ENCODE data around the gene EPHB3.
"Not testable (repeated sequence)": the region's sequence is repeated elsewhere in the genome, so short reads cannot be mapped to it uniquely, and the experiment has no call there.

The EPHB3 gene

DNA sequence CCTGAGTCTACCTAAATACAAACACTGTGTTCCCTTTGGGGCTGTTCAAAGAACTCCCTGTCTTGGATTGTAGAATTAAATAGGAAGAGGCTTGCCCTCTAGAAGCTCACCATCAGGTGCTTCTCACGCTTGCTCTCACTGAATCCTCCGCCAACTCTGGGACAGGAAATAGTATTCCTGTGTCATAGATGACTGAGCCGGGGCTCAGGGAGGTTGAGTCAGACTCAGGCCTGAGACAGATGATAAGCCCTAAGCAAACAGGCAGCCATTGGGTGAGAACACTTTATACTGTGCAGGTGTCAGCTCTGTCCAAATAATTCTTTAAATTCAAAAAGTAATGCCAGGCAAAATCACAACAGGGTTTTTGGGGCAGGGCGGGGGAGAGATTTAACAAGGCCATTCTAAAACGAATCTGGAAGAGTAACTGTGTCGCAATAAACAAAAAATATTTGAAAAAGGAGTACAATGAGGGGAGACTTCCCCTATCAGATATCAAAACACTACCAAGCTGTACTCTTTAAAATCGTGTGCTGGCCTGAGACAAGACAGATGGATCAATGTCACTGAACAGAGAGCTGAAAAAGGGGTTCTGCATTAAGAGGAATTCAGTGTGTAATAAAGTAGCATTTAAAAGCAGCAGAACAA lies 59.0 kb downstream of the EPHB3 start:
- DNase-seq (ENCODE audit: low read depth in 4 of 4, low spot score in 1 of 4) = no peak

DNA sequence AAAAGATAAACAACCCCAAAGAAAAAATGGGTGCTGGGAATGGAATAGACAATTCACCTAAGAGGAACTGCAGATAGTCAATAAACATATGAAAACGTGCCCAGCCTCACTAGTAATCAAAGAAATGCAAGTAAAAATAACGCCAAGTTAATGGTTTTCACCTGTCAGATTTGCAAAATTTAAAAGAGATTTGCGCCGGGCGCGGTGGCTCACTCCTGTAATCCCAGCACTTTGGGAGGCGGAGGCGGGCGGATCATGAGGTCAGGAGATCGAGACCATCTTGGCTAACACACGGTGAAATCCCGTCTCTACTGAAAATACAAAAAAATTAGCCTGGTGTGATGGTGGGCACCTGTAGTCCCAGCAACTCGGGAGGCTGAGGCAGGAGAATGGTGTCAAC lies 60.6 kb downstream of the EPHB3 start:
- not testable (repeated sequence) for DNase-seq (ENCODE audit: low read depth in 4 of 4, low spot score in 1 of 4)

DNA sequence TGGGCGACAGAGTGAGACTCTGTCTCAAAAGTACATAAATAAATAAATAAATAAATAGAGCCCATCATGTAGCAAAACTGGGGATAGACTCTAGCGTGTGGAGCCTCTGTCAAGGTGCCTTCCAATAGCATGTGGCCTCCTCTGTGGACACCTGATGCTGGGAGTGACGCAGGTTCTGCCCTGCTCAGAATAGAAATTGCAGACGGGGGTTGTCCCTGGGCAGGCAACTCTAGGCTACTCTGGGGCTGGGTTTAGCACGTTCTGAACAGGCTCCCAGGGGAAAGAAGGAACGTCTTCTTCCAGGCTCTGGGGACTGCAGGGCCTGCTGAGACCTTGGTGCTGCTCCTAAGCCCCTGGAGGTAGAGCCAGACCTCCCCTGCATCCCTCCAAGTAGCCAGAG lies 65.3 kb downstream of the EPHB3 start:
- no peak for DNase-seq (ENCODE audit: low read depth in 4 of 4, low spot score in 1 of 4)

DNA sequence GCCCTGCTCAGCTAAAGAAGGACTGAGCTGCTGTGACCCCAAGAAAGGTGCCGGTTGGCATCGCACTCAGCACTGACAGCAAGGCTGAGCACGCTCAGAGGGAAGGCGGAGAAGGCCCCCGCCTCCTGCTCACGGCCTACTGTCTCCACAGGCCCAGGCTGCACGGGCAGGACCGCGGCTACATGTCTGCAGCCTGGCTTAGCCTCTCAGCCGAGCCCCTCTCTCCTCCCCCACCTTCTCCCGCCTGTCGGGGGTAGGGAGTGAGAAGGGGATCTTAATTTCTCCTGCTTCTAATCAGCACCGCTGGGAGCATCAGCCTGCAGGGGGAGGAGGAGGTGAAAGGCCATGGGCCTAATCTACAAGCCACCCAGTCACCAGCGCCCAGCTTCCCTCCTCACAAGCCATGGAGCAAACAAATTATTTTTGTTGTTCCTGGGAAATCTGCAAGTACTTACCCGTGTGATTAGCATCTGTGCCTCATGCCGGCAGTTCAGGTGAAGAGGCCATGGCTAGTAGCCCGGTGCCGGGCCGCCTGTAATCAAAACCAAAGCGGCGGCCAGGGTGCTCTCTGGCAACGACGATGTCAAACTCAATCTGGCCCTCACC lies 68.1 kb downstream of the EPHB3 start:
- no peak for DNase-seq (ENCODE audit: low read depth in 4 of 4, low spot score in 1 of 4)

DNA sequence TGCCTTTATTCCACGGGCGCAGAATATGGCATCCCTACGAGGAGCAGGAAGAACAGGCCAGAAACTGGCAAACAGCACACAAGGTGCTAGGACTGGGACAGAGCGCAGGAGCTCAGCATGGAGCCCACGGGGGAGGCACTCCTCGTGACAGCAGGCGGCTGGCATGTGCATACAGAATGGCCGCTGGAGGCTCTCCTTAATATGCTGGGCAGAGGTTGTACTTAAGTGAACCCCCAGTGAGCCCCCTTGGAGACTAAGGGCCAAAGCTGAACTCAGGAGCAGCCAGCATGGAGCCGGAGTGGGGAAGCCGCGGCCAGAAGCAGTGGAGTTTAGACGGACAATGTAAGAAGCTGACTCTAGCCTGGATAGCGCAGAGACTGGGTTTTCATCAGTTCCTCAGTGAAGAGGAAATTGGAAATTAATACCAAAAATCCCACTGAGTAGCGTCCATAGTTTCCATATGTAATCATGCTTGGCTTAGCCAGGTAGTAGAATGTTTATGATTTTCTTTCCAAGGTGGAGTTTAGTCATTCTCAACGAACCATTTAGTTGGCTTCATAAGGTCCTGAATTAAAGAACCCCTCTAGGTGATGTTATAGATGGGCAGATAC lies 69.4 kb downstream of the EPHB3 start:
- no peak for DNase-seq (ENCODE audit: low read depth in 4 of 4, low spot score in 1 of 4)

DNA sequence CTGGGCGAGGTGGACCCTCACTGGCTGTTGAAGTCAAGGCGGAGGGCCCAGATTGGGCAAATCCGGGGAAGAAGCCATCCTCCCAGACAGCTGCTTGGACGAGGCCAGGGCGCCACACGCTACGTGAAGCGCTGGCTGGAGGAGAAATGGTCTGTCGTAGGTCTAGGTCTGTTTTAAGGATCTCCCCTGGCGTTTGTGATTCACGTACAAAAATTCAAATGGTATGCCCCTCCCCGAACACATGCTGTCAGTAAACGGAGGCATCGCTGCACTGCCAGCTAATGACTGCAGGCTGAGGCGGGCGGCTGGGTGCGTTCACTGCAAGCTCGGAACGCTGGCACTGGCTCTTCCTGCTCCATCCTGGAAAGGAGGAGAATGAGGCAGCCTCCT lies 69.9 kb downstream of the EPHB3 start:
- DNase-seq (ENCODE audit: low read depth in 4 of 4, low spot score in 1 of 4) = no peak

All from stimulated activated CD4-positive, alpha-beta T cell treated with anti-CD3 and anti-CD28 coated beads, Interleukin-1b, Interleukin-23, amount 100 ng/mL, for 24 hours (primary cell).